HepG2 (cell line): ENCODE measurements around the gene HLA-DMB. TPM values are rescaled to one million over a fixed set of nuclear protein-coding genes. Genes with fewer than 3 reads are reported as not detected.

Experiments used
- EP300 ChIP-seq, 3 experiments: sonication (generic) in 1 of 3; formaldehyde crosslinking in 1 of 3; IDR thresholded peaks; 2 replicates each; pipeline versions ENCODE4 v1.5.1 to v1.6.1; 2011 to 2020; ENCODE audit warnings: low read depth in 2 of 3, low read length in 2 of 3, borderline replicate concordance in 1 of 3, improper control_type of control experiment in 1 of 3, mild to moderate bottlenecking in 1 of 3, missing genetic modification reagents in 1 of 3, moderate library complexity in 1 of 3
- HMG20B ChIP-seq: conservative IDR thresholded peaks from 2 replicates; pipeline ENCODE4 v1.6.1; 2016; ENCODE audit warnings: missing genetic modification reagents, missing compliant biosample characterization
- ISX ChIP-seq: sonication (generic); formaldehyde crosslinking; conservative IDR thresholded peaks from 2 replicates; pipeline ENCODE4 v1.5.0; 2020; ENCODE audit warnings: missing genetic modification reagents
- PHF21A ChIP-seq: sonication (generic); formaldehyde crosslinking; IDR thresholded peaks from 2 replicates; pipeline ENCODE4 v1.5.0; 2020; ENCODE audit warnings: mild to moderate bottlenecking, missing genetic modification reagents
- SOX6 ChIP-seq, 2 experiments: fragments of 450-650 bp in 1 of 2; sonication (generic) in 1 of 2; formaldehyde crosslinking in 1 of 2; IDR thresholded peaks; 2 replicates each; pipeline versions ENCODE4 v1.4.0 to v1.6.1; 2017 to 2020; ENCODE audit warnings: antibody characterized with exemption in 1 of 2, mild to moderate bottlenecking in 1 of 2, missing genetic modification reagents in 1 of 2
- SP5 ChIP-seq: IDR thresholded peaks from 2 replicates; pipeline ENCODE4 v1.6.1; 2016; ENCODE audit warnings: low read depth, borderline replicate concordance
- TMF1 ChIP-seq: sonication (generic); formaldehyde crosslinking; IDR thresholded peaks from 2 replicates; pipeline ENCODE4 v1.8.1; 2022; ENCODE audit warnings: low read depth, missing genetic modification reagents
- polyA plus RNA-seq, 8 experiments: library from polyadenylated mRNA; depleted of rRNA in 3 of 8; stranded (reverse) in 7 of 8; unstranded in 1 of 8; fragments of >200 nt; fragmentation: Illumina TruSeq in 4 of 8; extraction: Trizol in 4 of 8; gene quantifications; 2 replicates each; pipeline versions ENCODE4 v1.2.1 to v1.2.3, GENCODE V29; 2011 to 2016; ENCODE audit warnings: low read depth in 4 of 8, missing spikeins in 1 of 8, mixed read lengths in 1 of 8; ENCODE audit not compliant: insufficient read depth in 1 of 8
- total RNA-seq, 5 experiments: library from RNA; depleted of rRNA; stranded (reverse); fragments of >200 nt; fragmentation: Illumina TruSeq; extraction: Trizol; gene quantifications; 2 replicates each; pipeline ENCODE4 v1.2.3, GENCODE V29; 2016; ENCODE audit warnings: low read depth in 1 of 5
- TF ChIP-seq, protein P1 (sequence below): sonication (generic); formaldehyde crosslinking; IDR thresholded peaks from 2 replicates; pipeline ENCODE4 v1.4.0; 2020; ENCODE audit warnings: missing genetic modification reagents
- TF ChIP-seq, protein P2 (sequence below): sonication (generic); formaldehyde crosslinking; IDR thresholded peaks from 2 replicates; pipeline ENCODE4 v1.9.0; 2021; ENCODE audit warnings: missing genetic modification reagents, borderline replicate concordance
- TF ChIP-seq, protein P3 (sequence below): sonication (generic); formaldehyde crosslinking; IDR thresholded peaks from 2 replicates; pipeline ENCODE4 v1.4.0; 2020; ENCODE audit warnings: missing genetic modification reagents
- TF ChIP-seq, protein P4 (sequence below): sonication (generic); formaldehyde crosslinking; IDR thresholded peaks from 2 replicates; pipeline ENCODE4 v1.5.1; 2020; ENCODE audit warnings: missing genetic modification reagents, mild to moderate bottlenecking, borderline replicate concordance
- TF ChIP-seq, protein P5 (sequence below): fragments of 450-650 bp; IDR thresholded peaks from 2 replicates; pipeline ENCODE4 v1.6.1; 2017
- TF ChIP-seq, protein P6 (sequence below): sonication (generic); formaldehyde crosslinking; conservative IDR thresholded peaks from 2 replicates; pipeline ENCODE4 v1.4.0; 2020; ENCODE audit warnings: missing genetic modification reagents

Gene HLA-DMB
- total and polyA plus RNA-seq, 2 of the 13 experiments (the other 11 are each of a cell fraction or from before 2014, with no cell fraction given): not detected

DNA sequence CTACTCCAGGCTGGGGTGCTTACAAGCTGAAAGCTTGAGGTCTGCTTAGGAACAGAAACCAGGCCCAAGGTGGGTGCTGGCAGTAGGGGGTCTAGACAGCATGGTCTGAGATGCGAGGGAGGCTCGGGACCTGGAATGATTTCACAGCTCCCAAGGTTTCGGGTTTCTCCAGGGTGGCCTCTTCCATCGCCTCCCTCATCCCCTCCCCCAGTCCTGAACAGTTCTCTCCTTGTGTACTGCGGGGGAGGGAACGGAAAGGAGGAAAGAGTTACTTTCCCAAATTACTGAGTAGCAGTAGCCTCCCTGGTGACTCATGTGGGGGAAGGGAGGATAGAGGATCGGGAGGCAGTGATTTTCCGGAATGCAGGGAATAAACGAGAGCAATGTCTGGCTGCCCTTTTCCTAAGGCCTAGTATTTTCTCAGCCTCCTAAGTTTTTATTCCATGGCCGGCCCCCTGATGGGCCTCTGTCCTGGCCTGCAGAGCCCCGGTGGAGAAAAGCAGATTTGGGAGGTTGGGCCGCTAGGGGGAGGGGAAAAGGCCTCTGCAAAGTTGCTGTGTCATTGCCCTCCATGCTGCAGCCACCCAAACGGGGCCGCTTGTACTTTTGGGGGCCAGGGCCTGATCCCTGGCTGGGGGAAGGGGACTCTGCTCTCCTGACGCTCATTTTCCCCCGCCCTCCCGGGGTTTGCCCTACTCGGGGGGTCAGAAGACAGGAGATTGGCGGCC is 29.0 kb upstream of the HLA-DMB start (continued):
- TF ChIP-seq, protein P1, sequence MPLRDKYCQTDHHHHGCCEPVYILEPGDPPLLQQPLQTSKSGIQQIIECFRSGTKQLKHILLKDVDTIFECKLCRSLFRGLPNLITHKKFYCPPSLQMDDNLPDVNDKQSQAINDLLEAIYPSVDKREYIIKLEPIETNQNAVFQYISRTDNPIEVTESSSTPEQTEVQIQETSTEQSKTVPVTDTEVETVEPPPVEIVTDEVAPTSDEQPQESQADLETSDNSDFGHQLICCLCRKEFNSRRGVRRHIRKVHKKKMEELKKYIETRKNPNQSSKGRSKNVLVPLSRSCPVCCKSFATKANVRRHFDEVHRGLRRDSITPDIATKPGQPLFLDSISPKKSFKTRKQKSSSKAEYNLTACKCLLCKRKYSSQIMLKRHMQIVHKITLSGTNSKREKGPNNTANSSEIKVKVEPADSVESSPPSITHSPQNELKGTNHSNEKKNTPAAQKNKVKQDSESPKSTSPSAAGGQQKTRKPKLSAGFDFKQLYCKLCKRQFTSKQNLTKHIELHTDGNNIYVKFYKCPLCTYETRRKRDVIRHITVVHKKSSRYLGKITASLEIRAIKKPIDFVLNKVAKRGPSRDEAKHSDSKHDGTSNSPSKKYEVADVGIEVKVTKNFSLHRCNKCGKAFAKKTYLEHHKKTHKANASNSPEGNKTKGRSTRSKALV (CRISPR knock-in tag): peak; percentile 65; the same call in 1 of the 2 replicates
- TF ChIP-seq, protein P2, sequence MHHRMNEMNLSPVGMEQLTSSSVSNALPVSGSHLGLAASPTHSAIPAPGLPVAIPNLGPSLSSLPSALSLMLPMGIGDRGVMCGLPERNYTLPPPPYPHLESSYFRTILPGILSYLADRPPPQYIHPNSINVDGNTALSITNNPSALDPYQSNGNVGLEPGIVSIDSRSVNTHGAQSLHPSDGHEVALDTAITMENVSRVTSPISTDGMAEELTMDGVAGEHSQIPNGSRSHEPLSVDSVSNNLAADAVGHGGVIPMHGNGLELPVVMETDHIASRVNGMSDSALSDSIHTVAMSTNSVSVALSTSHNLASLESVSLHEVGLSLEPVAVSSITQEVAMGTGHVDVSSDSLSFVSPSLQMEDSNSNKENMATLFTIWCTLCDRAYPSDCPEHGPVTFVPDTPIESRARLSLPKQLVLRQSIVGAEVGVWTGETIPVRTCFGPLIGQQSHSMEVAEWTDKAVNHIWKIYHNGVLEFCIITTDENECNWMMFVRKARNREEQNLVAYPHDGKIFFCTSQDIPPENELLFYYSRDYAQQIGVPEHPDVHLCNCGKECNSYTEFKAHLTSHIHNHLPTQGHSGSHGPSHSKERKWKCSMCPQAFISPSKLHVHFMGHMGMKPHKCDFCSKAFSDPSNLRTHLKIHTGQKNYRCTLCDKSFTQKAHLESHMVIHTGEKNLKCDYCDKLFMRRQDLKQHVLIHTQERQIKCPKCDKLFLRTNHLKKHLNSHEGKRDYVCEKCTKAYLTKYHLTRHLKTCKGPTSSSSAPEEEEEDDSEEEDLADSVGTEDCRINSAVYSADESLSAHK (CRISPR knock-in tag): peak; percentile 79
- TF ChIP-seq TMF1: peak; percentile 5; the same call in 1 of the 2 replicates
- no peak for TF ChIP-seq SP5
- 0 out of 2 replicates have a peak, but pooled peaks have one; percentile 5 for TF ChIP-seq ISX (CRISPR knock-in tag)
- no peak for TF ChIP-seq SOX6 (IDR thresholded peaks at IDR 0.05)
- 0 out of 2 replicates have a peak, but pooled peaks have one; percentile 40 for TF ChIP-seq SOX6 (CRISPR knock-in tag; IDR thresholded peaks at IDR 0.05)
- TF ChIP-seq, protein P3, sequence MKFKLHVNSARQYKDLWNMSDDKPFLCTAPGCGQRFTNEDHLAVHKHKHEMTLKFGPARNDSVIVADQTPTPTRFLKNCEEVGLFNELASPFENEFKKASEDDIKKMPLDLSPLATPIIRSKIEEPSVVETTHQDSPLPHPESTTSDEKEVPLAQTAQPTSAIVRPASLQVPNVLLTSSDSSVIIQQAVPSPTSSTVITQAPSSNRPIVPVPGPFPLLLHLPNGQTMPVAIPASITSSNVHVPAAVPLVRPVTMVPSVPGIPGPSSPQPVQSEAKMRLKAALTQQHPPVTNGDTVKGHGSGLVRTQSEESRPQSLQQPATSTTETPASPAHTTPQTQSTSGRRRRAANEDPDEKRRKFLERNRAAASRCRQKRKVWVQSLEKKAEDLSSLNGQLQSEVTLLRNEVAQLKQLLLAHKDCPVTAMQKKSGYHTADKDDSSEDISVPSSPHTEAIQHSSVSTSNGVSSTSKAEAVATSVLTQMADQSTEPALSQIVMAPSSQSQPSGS (CRISPR knock-in tag): no peak; the same call in none of the 2 replicates
- peak; percentile 63; the same call in 1 of the 2 replicates for TF ChIP-seq PHF21A (CRISPR knock-in tag)
- TF ChIP-seq HMG20B: peak; percentile 41
- peak in 1 of 2 experiments; percentile 43; a peak in 1 of 4 replicates for TF ChIP-seq EP300 (IDR thresholded peaks at IDR 0.05; ENCODE audit: low read depth in 2 of 2, low read length in 2 of 2)
- TF ChIP-seq EP300 (CRISPR knock-in tag; IDR thresholded peaks at IDR 0.05; ENCODE audit: borderline replicate concordance): peak; percentile 34; the same call in 1 of the 2 replicates
- TF ChIP-seq, protein P4, sequence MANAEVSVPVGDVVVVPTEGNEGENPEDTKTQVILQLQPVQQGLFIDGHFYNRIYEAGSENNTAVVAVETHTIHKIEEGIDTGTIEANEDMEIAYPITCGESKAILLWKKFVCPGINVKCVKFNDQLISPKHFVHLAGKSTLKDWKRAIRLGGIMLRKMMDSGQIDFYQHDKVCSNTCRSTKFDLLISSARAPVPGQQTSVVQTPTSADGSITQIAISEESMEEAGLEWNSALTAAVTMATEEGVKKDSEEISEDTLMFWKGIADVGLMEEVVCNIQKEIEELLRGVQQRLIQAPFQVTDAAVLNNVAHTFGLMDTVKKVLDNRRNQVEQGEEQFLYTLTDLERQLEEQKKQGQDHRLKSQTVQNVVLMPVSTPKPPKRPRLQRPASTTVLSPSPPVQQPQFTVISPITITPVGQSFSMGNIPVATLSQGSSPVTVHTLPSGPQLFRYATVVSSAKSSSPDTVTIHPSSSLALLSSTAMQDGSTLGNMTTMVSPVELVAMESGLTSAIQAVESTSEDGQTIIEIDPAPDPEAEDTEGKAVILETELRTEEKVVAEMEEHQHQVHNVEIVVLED (CRISPR knock-in tag): peak; percentile 26; the same call in 1 of the 2 replicates
- TF ChIP-seq, protein P5, sequence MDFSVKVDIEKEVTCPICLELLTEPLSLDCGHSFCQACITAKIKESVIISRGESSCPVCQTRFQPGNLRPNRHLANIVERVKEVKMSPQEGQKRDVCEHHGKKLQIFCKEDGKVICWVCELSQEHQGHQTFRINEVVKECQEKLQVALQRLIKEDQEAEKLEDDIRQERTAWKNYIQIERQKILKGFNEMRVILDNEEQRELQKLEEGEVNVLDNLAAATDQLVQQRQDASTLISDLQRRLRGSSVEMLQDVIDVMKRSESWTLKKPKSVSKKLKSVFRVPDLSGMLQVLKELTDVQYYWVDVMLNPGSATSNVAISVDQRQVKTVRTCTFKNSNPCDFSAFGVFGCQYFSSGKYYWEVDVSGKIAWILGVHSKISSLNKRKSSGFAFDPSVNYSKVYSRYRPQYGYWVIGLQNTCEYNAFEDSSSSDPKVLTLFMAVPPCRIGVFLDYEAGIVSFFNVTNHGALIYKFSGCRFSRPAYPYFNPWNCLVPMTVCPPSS: no peak
- TF ChIP-seq, protein P6, sequence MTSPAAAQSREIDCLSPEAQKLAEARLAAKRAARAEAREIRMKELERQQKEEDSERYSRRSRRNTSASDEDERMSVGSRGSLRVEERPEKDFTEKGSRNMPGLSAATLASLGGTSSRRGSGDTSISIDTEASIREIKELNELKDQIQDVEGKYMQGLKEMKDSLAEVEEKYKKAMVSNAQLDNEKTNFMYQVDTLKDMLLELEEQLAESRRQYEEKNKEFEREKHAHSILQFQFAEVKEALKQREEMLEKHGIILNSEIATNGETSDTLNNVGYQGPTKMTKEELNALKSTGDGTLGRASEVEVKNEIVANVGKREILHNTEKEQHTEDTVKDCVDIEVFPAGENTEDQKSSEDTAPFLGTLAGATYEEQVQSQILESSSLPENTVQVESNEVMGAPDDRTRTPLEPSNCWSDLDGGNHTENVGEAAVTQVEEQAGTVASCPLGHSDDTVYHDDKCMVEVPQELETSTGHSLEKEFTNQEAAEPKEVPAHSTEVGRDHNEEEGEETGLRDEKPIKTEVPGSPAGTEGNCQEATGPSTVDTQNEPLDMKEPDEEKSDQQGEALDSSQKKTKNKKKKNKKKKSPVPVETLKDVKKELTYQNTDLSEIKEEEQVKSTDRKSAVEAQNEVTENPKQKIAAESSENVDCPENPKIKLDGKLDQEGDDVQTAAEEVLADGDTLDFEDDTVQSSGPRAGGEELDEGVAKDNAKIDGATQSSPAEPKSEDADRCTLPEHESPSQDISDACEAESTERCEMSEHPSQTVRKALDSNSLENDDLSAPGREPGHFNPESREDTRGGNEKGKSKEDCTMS (CRISPR knock-in tag): no peak
